ENCODE results near the gene SPACA5B.

- TF ChIP-seq POLR2AphosphoS5 (IDR thresholded peaks at IDR 0.05; ENCODE audit: low read depth, low read length): no peak
- no peak for TF ChIP-seq REST (IDR thresholded peaks at IDR 0.05; ENCODE audit: insufficient read depth in 1 of 2, low read depth in 2 of 2, low read length in 2 of 2)
- no peak for TF ChIP-seq TAF1 (IDR thresholded peaks at IDR 0.05; ENCODE audit: borderline replicate concordance, insufficient read depth, low read length)
- TF ChIP-seq SIN3A (IDR thresholded peaks at IDR 0.05; ENCODE audit: borderline replicate concordance, insufficient read depth, low read length): no peak
- no peak for TF ChIP-seq FOXP2 (optimal IDR thresholded peaks at IDR 0.05; ENCODE audit: borderline replicate concordance, extremely low read depth, extremely low read length, insufficient read depth)
Measured at GRCh38 chrX:48165241-48165640, 34.8 kb downstream of the SPACA5B start.

Measured in PFSK-1 (cell line).